Choroid plexus epithelial cell (primary cell): ENCODE measurements around the gene COL15A1.

Experiments
- DNase-seq: peaks from one replicate; pipeline ENCODE4 v3.0.0-alpha.2; 2010; ENCODE audit warnings: low read depth
- H3K4me3 ChIP-seq: 2 replicates; pipeline ENCODE4 v1.5.1; 2011; ENCODE audit warnings: low read depth, mild to moderate bottlenecking, control low read depth, low read length, moderate library complexity
- TF ChIP-seq, protein P1 (sequence below): conservative IDR thresholded peaks from 2 replicates; pipeline ENCODE4 v1.5.1; 2011; ENCODE audit warnings: low read depth, mild to moderate bottlenecking, control low read depth, inconsistent platforms, low read length, moderate library complexity

The COL15A1 gene

DNA sequence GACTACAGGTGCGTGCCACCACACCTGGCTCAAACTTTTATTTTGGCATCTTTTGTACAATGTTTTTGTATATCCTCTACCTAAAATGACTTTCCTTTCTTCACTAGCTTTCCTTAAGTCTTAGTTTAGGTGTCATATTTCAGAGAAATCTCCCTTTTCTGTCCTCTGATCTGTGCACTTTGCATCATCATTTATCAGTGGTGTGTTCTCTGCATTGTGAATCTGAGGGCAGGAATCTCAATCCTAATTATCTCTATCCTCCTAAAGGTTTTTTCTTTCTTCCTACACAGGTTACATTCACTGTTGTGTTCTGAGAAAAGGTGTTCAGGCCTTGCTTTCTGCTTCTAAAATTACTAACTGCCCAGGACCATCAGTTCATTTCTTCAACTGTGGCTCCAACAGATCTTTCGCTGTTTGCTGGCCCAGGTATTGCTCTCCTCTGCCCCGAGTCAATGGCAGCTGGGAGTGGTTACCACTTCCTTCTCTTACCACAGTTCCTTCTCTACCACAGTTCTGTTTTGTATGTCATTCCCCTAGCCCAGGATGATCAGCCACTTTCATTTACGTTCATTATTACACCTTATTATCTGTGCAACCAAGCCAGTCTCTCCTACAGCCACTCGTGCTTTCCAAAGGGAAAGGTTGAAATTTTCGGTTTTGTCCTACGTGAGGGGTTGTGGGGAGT lies 175.2 kb downstream of the COL15A1 start:
- DNase-seq = no peak
- TF ChIP-seq, protein P1, sequence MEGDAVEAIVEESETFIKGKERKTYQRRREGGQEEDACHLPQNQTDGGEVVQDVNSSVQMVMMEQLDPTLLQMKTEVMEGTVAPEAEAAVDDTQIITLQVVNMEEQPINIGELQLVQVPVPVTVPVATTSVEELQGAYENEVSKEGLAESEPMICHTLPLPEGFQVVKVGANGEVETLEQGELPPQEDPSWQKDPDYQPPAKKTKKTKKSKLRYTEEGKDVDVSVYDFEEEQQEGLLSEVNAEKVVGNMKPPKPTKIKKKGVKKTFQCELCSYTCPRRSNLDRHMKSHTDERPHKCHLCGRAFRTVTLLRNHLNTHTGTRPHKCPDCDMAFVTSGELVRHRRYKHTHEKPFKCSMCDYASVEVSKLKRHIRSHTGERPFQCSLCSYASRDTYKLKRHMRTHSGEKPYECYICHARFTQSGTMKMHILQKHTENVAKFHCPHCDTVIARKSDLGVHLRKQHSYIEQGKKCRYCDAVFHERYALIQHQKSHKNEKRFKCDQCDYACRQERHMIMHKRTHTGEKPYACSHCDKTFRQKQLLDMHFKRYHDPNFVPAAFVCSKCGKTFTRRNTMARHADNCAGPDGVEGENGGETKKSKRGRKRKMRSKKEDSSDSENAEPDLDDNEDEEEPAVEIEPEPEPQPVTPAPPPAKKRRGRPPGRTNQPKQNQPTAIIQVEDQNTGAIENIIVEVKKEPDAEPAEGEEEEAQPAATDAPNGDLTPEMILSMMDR = no peak
- H3K4me3 ChIP-seq = no peak overlapping the region

DNA sequence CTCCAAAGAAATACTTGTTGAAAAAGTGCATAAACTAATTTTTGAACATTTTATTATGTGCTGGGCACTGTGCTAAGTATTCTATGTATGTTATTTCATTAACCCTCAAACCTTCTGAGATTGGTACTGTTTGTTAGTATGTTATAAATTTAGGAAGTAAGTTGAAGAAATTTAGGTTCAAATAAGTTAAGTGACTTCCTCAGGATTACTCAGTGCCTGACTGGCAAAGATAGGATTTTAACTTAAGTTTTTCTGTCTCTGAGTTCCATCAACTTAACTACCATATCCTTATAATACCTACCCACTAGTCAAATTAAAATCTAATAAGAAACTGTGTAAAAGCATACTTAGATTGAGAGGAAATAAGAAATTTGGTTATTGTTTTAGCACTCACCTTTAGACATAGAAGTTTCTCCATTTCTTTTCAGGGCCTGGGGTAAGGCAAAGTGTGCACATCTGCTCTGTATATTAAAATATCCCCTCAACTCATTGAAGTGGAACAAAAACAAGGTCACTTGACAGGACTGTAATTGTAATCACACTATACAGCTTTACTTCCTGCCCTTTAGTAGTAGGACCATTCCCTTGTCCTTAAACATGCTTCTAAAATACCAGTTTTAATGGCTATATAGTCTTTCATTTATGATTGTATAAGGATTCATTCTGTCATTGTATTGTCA lies 176.4 kb downstream of the COL15A1 start:
- H3K4me3 ChIP-seq = no peak overlapping the region
- TF ChIP-seq, protein P1 = no peak
- DNase-seq = no peak
